NCI-H146 (cell line): ENCODE data around the gene PSMC1.

Experiments
- DNase-seq: peaks from one replicate; lab custom pipeline; 2025; lab: John Stamatoyannopoulos, UW

Gene PSMC1

GRCh38 chr14:90276646-90277367 lies 20.5 kb downstream of the PSMC1 start:
- no peak for DNase-seq

- DNase-seq, result no peak
These were observed 21.3 kb downstream of the PSMC1 start for GRCh38 chr14:90277581-90278198.

- no peak for DNase-seq
These were observed 22.1 kb downstream of the PSMC1 start for GRCh38 chr14:90278199-90279175.

GRCh38 chr14:90280096-90280495 lies 23.7 kb downstream of the PSMC1 start:
- DNase-seq, result no peak

GRCh38 chr14:90281261-90281660 lies 24.9 kb downstream of the PSMC1 start:
- no peak for DNase-seq

- no peak for DNase-seq
These were observed 25.4 kb downstream of the PSMC1 start for GRCh38 chr14:90281756-90282155.

- DNase-seq, result peak; percentile 41
These were observed 31.4 kb downstream of the PSMC1 start for GRCh38 chr14:90287791-90288190.

GRCh38 chr14:90288651-90289355 lies 32.5 kb downstream of the PSMC1 start:
- peak; percentile 18 for DNase-seq

- DNase-seq, result no peak
These were observed 34.1 kb downstream of the PSMC1 start for GRCh38 chr14:90290337-90291011.

- no peak for DNase-seq
These were observed 35.3 kb downstream of the PSMC1 start for GRCh38 chr14:90291699-90292098.

GRCh38 chr14:90293766-90294730 lies 37.7 kb downstream of the PSMC1 start:
- DNase-seq, result no peak

GRCh38 chr14:90294872-90295271 lies 38.5 kb downstream of the PSMC1 start:
- DNase-seq, result no peak

- no peak for DNase-seq
These were observed 39.6 kb downstream of the PSMC1 start for GRCh38 chr14:90295870-90296516.

GRCh38 chr14:90296641-90297040 lies 40.3 kb downstream of the PSMC1 start:
- no peak for DNase-seq

GRCh38 chr14:90297876-90298629 lies 41.7 kb downstream of the PSMC1 start:
- DNase-seq, result no peak

- DNase-seq, result no peak
These were observed 43.1 kb downstream of the PSMC1 start for GRCh38 chr14:90299408-90299807.

GRCh38 chr14:90300611-90301047 lies 44.3 kb downstream of the PSMC1 start:
- DNase-seq, result no peak

GRCh38 chr14:90301122-90301521 lies 44.8 kb downstream of the PSMC1 start:
- DNase-seq, result no peak

GRCh38 chr14:90301668-90302090 lies 45.3 kb downstream of the PSMC1 start:
- DNase-seq, result peak; percentile 14
